GM10847 (cell line): ENCODE results near the gene DNAJC9.
A peak's percentile ranks its signal among the peaks of the same experiment; 100 is the strongest.

Experiments
- POLR2A ChIP-seq: IDR thresholded peaks from 2 replicates; pipeline ENCODE4 v1.6.1; 2011; ENCODE audit not compliant: insufficient read length; ENCODE audit errors: extremely low read depth

The DNAJC9 gene, protein sequence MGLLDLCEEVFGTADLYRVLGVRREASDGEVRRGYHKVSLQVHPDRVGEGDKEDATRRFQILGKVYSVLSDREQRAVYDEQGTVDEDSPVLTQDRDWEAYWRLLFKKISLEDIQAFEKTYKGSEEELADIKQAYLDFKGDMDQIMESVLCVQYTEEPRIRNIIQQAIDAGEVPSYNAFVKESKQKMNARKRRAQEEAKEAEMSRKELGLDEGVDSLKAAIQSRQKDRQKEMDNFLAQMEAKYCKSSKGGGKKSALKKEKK

DNA sequence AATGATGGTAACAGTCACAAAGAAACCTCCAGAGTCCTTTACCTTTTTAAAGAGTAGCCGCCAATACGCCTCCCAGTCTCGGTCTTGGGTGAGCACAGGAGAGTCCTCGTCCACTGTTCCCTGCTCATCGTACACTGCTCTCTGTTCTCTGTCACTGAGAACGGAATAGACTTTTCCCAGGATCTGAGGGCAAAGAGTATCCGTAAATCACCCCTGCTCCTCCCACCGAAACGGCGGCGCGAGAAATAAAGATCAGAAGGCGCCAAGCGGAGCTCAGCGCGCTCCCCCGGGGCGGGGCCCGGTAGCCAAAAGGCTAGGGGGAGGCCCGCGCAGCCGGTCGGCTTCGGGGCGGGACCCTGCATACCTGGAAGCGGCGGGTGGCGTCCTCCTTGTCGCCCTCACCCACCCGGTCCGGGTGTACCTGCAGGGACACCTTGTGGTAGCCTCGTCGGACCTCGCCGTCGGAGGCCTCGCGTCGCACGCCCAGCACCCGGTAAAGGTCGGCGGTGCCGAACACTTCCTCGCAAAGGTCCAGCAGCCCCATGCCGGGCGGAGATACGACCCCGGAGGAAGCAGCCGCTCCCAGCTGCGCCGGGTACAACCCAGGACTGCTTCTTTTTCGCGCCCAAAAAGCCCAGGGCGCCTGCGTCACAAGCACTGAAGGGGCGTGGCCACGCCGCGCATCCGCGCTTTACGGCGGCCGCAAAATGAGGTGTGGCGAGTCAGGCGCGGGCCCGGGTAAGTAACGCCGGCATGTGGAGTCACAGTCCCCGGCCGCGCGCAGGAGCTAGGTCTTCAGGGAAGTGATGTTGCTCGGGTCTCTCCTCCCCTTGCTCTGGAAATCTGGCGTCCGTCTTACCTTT lies at the start of gene DNAJC9:
Gene DNAJC9 (minus strand): TSS at position 610 of the 863 bp plus-strand sequence. CDS start 66 bp downstream, at position 544.
- peak; percentile 98 for TF ChIP-seq POLR2A

DNA sequence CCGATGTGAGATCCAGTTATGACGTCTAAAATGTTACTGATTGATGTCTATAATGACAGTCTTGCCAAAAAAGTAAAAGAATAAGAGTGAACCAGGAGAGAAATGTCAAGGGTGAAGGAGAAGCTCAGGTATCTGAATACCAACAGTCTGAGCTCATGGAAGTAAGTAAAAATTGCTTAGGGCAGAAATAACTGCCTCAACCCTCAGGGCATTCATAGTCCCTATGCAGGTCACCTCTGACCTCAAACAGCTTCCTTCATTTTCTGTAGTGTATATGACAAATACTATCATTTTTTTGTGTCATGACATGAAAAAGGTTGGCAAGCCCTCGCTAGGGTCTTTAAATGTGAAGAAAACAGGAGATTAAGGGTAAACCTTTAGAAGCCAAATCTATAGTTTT lies 46.4 kb upstream of the DNAJC9 start:
- TF ChIP-seq POLR2A, result no peak

DNA sequence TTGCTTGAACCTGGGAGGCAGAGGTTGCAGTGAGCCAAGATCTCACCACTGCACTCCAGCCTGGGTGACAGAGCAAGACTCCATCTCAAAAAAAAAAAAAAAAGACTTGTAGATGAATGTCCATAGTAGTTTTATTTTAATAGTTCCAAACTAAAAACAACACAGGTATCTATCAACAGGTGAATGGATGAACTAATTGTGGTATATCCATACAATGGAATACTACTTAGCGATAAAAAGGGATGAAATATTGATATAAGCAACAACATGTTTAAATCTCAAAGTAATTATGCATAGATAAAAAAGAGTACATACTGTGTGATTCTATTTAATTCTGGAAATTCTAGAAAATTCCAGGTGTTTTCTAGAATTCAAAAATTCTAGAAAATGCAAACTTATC lies 42.9 kb upstream of the DNAJC9 start:
- no peak for TF ChIP-seq POLR2A

DNA sequence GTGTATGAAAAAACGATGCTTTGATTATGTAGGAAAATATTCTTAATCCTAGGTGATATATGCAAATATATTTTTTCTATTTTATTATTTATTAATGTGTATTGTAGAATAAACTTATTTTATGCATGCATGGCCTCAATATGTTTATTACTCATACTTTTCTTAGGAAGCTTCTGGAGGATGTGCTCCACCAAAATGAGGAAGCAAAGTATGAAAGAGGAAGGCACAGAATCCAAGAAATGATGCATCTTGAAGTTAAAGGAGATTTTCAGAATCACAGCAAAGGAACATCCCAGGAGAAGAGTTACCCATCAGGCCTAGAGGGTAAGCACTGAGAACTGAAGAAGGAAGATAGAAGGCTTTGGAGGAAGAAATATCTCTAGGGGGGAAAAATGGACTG lies 40.4 kb upstream of the DNAJC9 start:
- TF ChIP-seq POLR2A, result no peak

DNA sequence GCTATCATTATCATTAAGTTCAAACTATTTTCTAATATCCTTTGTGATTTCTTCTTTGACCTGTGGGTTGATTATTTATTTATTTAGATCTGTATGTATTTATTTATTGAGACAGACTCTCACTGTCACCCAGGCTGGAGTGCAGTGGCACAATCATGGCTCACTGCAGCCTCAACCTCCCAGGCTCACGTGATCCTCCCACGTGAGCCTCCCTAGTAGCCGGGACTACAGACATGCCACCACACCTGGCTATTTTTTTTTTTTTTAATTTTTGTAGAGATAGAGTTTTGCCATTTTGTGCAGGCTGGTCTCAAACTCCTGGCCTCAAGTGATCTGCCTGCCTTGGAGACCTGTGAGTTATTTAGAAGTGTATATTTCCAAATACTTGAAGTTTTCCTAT lies 34.0 kb upstream of the DNAJC9 start:
- TF ChIP-seq POLR2A, result no peak

DNA sequence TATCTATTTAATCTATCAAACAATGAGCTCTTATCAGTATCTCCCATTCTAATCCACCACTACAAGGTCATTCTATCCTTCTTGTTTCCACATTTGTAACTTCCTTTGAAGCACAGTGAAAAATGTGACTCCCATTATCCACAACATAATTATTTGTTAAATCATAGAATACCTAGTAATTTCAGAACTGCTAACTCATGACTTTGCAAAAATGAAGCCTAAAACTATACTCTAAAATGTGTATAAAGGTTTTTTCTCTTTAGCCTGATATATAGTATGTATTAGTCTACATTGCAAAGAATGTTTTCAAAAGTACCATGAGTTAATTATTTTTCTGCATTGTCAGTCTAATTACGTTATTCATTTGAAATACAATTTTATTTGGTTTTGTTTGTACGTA lies 17.4 kb upstream of the DNAJC9 start:
- TF ChIP-seq POLR2A, result no peak

DNA sequence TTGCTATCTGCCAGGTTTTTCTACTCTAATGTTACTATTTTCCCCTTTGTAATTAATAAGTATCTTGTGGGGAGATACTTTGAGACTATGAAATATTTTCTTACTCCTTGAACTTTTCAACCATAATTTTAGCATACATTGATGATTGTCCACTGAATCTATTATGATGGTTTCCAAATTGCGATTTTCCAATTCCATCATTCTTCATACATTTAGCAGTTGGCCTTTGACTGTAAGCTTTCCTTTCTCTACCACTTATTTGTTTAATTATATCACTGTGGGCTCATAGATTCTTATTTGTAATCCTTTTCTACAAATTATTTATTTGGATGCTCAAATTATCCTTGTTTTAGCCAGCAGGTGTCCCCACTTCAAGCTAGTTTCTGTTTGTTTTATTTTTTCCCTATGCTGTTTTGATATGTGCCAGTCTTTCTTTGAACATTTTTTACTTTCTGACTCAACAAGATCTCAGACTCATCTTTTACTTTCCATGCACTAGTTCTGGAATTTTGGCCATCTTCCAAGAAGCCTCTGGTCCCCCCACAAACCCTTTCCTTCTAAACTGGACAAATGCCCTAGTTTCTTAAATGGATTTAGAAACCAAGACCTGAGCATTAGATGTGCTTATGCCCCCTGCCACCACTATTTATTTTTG lies 16.8 kb upstream of the DNAJC9 start:
- TF ChIP-seq POLR2A, result no peak

DNA sequence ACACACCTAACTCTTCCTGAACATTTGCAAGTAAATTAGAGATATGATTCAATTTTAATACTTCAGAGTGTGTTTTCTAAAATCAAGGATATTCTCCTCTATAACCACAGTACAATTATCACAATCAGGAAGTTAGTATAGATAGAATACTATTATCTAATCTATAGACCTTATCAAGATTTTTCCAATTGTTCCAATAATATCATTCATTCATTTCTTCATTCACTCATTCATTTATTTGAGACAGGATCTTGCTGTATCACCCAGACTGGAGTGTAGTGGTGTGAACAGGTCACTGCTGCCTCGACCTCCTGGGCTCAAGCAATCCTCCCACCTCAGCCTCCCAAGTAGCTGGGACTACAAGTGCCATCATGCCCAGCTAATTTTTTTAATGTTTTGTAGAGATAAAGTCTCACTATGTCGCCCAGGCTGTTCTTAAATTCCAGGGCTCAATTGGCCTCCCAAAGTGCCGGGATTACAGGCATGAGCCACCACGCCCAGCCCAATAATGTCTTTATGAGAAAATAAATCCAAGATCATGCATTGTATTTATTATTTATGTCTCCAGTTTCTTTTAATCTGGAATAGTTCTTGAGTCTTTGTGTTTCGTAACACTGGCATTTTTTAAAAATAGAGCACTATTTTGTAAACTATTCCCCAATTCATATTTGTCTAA lies 16.0 kb upstream of the DNAJC9 start:
- TF ChIP-seq POLR2A, result no peak

DNA sequence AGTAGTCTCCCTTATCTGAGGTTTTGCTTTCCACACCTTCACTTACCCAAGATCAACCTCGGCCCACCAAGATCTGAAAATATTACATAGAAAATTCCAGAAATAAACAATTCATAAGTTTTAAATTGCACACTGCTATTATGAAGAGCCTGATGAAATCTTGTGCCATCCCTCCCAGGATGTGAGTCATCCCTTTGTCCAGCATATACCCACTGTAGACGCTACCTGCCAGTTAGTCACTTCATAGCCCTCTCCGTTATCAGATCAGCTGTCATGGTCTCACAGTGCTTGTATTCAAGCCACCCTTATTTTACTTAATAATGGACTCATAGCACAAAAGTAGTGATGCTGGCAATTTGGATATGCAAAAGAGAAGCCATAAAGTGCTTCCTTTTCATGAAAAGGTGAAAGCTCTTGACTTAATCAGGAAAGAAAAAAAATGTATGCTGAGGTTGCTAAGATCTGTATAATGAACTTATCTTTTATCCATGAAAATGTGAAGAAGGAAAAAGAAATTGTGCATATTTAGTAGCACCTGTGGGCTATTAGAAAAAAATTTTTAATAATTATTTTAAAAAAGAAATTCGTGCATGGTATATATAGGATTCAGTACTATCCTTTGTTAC lies 15.2 kb upstream of the DNAJC9 start:
- no peak for TF ChIP-seq POLR2A

DNA sequence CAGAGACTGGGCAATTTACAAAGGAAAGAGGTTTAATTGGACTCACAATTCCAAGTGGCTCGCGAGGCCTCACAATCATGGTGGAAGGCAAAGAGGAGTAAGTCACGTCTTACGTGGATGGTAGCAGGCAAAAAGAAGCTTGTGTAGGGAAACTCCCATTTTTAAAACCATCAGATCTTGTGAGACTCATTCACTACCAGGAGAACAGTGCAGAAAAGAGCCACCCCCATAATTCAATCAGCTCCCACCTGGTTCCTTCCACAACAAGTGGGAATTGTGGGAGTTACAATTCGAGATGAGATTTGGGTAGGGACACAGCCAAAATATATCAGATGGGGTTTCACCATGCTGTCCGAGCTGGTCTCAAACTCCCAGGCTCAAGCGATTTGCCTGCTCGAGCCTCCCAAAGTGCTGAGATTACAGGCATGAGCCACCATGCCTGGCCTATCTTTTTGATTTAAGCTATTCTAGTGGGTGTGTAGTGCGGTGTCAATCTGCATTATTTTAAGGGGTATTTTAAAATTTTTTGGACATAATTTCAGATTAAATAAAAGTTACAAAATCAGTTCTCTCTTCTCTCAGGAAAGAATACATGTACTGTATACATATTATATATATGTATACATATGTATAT lies 14.4 kb upstream of the DNAJC9 start:
- no peak for TF ChIP-seq POLR2A

DNA sequence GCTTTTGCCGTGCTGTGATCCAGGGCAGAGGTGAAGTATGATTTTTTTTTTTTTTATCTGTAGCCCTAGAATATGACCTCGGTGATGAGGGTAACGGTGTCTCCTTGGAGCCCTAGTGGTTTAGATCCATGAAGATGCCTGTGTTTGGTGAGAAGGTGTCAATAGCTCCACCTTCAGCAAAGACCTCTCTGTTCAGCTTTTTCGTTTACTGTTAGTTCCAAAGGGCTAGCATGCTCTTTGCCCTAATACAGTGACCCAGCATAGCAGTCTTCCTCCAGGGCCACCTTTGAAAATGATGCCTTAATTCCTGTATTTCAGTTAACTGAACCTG lies 6.1 kb upstream of the DNAJC9 start:
- TF ChIP-seq POLR2A, result no peak

DNA sequence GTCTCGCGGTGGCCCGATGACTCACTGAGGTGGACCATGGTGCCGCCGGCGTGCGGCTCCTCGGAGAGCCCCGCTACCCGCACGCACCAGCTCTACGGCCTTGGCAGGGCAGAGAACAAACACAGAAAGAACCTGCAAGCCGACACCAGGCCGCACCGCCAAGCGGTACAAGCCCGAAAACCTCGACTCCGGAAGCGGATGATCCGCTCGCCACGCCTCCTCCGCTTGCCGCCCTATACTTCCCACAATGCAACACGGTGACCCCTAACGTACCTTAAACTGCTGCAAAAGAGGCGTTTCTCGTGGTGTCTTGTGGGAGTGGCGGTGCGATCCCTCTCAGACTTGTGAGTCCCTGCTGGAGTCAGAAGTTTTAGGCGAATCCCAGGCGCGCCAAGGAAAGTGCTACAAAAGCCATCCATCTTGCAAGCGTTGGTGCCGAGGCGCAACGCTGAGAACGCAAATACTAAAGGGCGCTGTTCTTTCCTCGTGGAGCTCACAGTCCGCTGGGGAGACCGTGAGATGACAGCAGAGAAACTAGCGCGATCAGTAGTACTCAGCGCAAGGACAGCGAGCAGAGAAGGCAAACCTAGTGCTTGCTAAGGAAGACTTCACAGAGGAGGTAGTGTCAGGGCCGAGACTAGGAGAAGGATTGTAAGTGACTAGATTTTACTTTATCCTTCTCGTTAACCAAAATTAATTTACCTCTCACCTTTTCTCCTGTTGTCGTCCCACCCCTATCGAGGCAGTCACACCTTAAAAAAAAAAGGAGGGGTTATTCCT lies 5.6 kb upstream of the DNAJC9 start, which contains the start of gene MRPS16:
Gene MRPS16 (minus strand): TSS at position 200 of the 780 bp plus-strand sequence. CDS start 162 bp downstream, at position 38.
- TF ChIP-seq POLR2A, result peak; percentile 91

DNA sequence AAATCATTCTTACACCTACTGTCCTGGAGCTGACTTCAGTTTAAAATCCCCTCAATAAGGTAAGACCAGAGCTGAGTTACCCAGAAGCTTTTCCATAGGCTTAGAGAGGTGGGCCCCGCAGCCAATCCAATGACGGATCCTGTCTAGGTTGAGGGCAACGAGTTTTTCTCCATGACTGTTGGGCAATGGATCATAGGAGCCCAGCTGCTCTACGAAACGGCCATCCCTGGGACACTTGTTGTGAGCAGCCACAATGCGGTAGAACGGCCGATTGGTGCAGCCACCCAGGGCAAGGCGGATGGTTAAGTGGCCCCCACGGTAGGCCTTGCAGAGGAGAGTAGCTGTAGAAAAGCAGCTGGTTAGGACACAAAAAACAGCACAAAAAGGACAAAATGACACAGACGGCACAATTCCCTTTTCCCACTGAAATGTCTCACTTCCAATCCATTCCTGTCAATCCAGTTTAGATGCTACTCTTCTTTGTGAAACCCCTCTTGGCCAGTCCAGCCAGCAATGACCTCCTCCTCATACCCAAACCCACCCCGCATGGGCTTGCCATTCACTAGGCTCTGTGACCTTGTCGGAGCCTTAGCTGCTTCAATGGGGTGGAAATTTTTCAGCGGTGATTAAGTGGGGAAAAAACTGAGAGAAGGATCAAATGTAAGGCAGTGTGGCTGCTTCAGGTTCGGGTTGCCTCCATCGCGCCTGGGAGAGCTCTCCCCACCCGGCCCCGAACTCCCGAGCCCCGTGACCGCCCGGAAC lies 4.8 kb upstream of the DNAJC9 start:
- TF ChIP-seq POLR2A, result no peak
